ENCODE data around the gene TRNT1. TPM values are rescaled to one million over a fixed set of nuclear protein-coding genes. Genes with fewer than 3 reads are reported as not detected.

The TRNT1 gene
- polyA plus RNA-seq, 1 donor from 2014 or later = 28.5 TPM

GRCh38 chr3:3179407-3180094, 52.8 kb downstream of the TRNT1 start, which contains the start of gene CRBN:
TSS of gene CRBN (minus strand) at chr3:3179691. CDS start at chr3:3179687, 4 bp downstream.
- Histone ChIP-seq H4K20me1 (ENCODE audit: insufficient read depth) (no peaks in the 10 kb centered on the region), H3K27ac (ENCODE audit: low read length) (peak within 1 kb of the TSS; percentile 77), H3K9me2 (ENCODE audit: insufficient read depth, low read length) (no peaks in the 10 kb centered on the region), H2AFZ (ENCODE audit: low read depth, low read length) (peak within 1 kb of the TSS; percentile 90), H3K9ac (ENCODE audit: low read length) (peak within 1 kb of the TSS; percentile 88), H3K4me2 (ENCODE audit: low read length) (peak within 1 kb of the TSS; percentile 68), H3K36me3 (ENCODE audit: insufficient read depth, low read length) (no peaks in the 10 kb centered on the region), H3K9me3 (ENCODE audit: low read length) (no peaks in the 10 kb centered on the region), H3K27me3 (ENCODE audit: insufficient read depth, low read depth, low read length) (no peaks in the 10 kb centered on the region), H3F3A (ENCODE audit: insufficient read depth, low read length, poor library complexity, severe bottlenecking) (no peaks in the 10 kb centered on the region), H3K4me3 (ENCODE audit: low read length) (peak within 1 kb of the TSS; percentile 94), H3K79me2 (replicated peaks; ENCODE audit: insufficient read depth, low read length) (peaks cover 39% of the 10 kb centered on the region)
- peak; percentile 81 for TF ChIP-seq TAF1 (IDR thresholded peaks at IDR 0.05; ENCODE audit: low read depth)
- TF ChIP-seq, protein P1, sequence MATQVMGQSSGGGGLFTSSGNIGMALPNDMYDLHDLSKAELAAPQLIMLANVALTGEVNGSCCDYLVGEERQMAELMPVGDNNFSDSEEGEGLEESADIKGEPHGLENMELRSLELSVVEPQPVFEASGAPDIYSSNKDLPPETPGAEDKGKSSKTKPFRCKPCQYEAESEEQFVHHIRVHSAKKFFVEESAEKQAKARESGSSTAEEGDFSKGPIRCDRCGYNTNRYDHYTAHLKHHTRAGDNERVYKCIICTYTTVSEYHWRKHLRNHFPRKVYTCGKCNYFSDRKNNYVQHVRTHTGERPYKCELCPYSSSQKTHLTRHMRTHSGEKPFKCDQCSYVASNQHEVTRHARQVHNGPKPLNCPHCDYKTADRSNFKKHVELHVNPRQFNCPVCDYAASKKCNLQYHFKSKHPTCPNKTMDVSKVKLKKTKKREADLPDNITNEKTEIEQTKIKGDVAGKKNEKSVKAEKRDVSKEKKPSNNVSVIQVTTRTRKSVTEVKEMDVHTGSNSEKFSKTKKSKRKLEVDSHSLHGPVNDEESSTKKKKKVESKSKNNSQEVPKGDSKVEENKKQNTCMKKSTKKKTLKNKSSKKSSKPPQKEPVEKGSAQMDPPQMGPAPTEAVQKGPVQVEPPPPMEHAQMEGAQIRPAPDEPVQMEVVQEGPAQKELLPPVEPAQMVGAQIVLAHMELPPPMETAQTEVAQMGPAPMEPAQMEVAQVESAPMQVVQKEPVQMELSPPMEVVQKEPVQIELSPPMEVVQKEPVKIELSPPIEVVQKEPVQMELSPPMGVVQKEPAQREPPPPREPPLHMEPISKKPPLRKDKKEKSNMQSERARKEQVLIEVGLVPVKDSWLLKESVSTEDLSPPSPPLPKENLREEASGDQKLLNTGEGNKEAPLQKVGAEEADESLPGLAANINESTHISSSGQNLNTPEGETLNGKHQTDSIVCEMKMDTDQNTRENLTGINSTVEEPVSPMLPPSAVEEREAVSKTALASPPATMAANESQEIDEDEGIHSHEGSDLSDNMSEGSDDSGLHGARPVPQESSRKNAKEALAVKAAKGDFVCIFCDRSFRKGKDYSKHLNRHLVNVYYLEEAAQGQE (IDR thresholded peaks at IDR 0.05; ENCODE audit: borderline replicate concordance) = peak; percentile 90
- TF ChIP-seq, protein P2, sequence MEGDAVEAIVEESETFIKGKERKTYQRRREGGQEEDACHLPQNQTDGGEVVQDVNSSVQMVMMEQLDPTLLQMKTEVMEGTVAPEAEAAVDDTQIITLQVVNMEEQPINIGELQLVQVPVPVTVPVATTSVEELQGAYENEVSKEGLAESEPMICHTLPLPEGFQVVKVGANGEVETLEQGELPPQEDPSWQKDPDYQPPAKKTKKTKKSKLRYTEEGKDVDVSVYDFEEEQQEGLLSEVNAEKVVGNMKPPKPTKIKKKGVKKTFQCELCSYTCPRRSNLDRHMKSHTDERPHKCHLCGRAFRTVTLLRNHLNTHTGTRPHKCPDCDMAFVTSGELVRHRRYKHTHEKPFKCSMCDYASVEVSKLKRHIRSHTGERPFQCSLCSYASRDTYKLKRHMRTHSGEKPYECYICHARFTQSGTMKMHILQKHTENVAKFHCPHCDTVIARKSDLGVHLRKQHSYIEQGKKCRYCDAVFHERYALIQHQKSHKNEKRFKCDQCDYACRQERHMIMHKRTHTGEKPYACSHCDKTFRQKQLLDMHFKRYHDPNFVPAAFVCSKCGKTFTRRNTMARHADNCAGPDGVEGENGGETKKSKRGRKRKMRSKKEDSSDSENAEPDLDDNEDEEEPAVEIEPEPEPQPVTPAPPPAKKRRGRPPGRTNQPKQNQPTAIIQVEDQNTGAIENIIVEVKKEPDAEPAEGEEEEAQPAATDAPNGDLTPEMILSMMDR (IDR thresholded peaks at IDR 0.05; ENCODE audit: poor library complexity, severe bottlenecking) = peak; percentile 98
- TF ChIP-seq MXI1 (conservative IDR thresholded peaks at IDR 0.05; ENCODE audit: poor library complexity, severe bottlenecking) = peak; percentile 87
- TF ChIP-seq RAD21 (conservative IDR thresholded peaks at IDR 0.05) = peak; percentile 70
- peak; percentile 52 for TF ChIP-seq EP300 (conservative IDR thresholded peaks at IDR 0.05; ENCODE audit: poor library complexity, severe bottlenecking)
- no peak for TF ChIP-seq EZH2 (IDR thresholded peaks at IDR 0.05; ENCODE audit: borderline replicate concordance, insufficient read depth, low read length, poor library complexity, severe bottlenecking)
- TF ChIP-seq POLR2AphosphoS5 (IDR thresholded peaks at IDR 0.05) = peak; percentile 98
- TF ChIP-seq SMC3 (conservative IDR thresholded peaks at IDR 0.05; ENCODE audit: poor library complexity) = peak; percentile 78

- no peaks in the 10 kb centered on the region for H3F3A ChIP-seq (ENCODE audit: insufficient read depth, low read length, poor library complexity, severe bottlenecking)
- H3K9me3 ChIP-seq (ENCODE audit: low read length) = no peaks in the 10 kb centered on the region
- no peaks in the 10 kb centered on the region for H4K20me1 ChIP-seq (ENCODE audit: insufficient read depth)
- no peaks in the 10 kb centered on the region for H3K27me3 ChIP-seq (ENCODE audit: insufficient read depth, low read depth, low read length)
- no peaks in the 10 kb centered on the region for H3K36me3 ChIP-seq (ENCODE audit: insufficient read depth, low read length)
- no peak overlapping the region for H3K9ac ChIP-seq (ENCODE audit: low read length)
- H2AFZ ChIP-seq (ENCODE audit: low read depth, low read length) = no peak overlapping the region
- no peak overlapping the region for H3K4me2 ChIP-seq (ENCODE audit: low read length)
- H3K27ac ChIP-seq (ENCODE audit: low read length) = no peak overlapping the region
- TF ChIP-seq SMC3 (conservative IDR thresholded peaks at IDR 0.05; ENCODE audit: poor library complexity) (no peak), EZH2 (IDR thresholded peaks at IDR 0.05; ENCODE audit: borderline replicate concordance, insufficient read depth, low read length, poor library complexity, severe bottlenecking) (no peak), EP300 (conservative IDR thresholded peaks at IDR 0.05; ENCODE audit: poor library complexity, severe bottlenecking) (no peak), TAF1 (IDR thresholded peaks at IDR 0.05; ENCODE audit: low read depth) (no peak), POLR2AphosphoS5 (IDR thresholded peaks at IDR 0.05) (no peak), RAD21 (conservative IDR thresholded peaks at IDR 0.05) (no peak), MXI1 (conservative IDR thresholded peaks at IDR 0.05; ENCODE audit: poor library complexity, severe bottlenecking) (no peak)
- TF ChIP-seq, protein P2 (IDR thresholded peaks at IDR 0.05; ENCODE audit: poor library complexity, severe bottlenecking) = no peak
- TF ChIP-seq, protein P1 (IDR thresholded peaks at IDR 0.05; ENCODE audit: borderline replicate concordance) = no peak
- peaks cover 37% of the 10 kb centered on the region for H3K79me2 ChIP-seq (replicated peaks; ENCODE audit: insufficient read depth, low read length)
- H3K9me2 ChIP-seq (ENCODE audit: insufficient read depth, low read length) = no peaks in the 10 kb centered on the region
- no peak overlapping the region for H3K4me3 ChIP-seq (ENCODE audit: low read length)
Measured at GRCh38 chr3:3180456-3180855, 53.7 kb downstream of the TRNT1 start.

Data from neural cell (in vitro differentiated cells).